Astrocyte (in vitro differentiated cells and primary cell): Measurements from ENCODE around the gene NXN.

Experiments used
- EZH2 ChIP-seq: IDR thresholded peaks from 2 replicates; pipeline ENCODE4 v1.6.1; 2012; ENCODE audit warnings: mild to moderate bottlenecking, low read length, inconsistent platforms; ENCODE audit not compliant: insufficient read depth
- TF ChIP-seq, protein P1 (sequence below): IDR thresholded peaks from 2 replicates; pipeline ENCODE4 v1.5.1; 2011; ENCODE audit warnings: low read depth, mild to moderate bottlenecking, inconsistent platforms, low read length, moderate library complexity; ENCODE audit not compliant: insufficient read depth

DNA sequence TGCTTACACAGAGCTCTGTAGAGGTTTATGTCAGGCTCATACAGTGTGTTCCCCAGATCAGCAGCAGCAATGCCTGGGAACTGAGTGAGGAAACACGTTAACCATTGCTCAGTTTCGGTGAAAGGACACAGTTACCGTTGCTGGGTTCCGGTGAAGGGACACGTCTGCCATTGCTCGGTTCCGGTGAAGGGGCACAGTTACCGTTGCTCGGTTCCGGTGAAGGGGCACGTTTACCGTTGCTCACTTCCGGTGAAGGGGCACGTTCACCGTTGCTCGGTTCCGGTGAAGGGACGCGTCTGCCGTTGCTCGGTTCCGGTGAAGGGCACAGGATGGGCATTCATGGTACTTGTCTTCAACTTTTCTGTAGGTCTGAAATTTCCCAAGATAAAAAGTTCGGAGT lies 115.7 kb downstream of the NXN start:
- TF ChIP-seq, protein P1, sequence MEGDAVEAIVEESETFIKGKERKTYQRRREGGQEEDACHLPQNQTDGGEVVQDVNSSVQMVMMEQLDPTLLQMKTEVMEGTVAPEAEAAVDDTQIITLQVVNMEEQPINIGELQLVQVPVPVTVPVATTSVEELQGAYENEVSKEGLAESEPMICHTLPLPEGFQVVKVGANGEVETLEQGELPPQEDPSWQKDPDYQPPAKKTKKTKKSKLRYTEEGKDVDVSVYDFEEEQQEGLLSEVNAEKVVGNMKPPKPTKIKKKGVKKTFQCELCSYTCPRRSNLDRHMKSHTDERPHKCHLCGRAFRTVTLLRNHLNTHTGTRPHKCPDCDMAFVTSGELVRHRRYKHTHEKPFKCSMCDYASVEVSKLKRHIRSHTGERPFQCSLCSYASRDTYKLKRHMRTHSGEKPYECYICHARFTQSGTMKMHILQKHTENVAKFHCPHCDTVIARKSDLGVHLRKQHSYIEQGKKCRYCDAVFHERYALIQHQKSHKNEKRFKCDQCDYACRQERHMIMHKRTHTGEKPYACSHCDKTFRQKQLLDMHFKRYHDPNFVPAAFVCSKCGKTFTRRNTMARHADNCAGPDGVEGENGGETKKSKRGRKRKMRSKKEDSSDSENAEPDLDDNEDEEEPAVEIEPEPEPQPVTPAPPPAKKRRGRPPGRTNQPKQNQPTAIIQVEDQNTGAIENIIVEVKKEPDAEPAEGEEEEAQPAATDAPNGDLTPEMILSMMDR: no peak
- TF ChIP-seq EZH2: no peak
